Measurements from ENCODE around the gene S100A2. TPM values are rescaled to one million over a fixed set of nuclear protein-coding genes. Genes with fewer than 3 reads are reported as not detected.

Gene S100A2
- total RNA-seq, 1 donor from 2014 or later, result 2.0 TPM

DNA sequence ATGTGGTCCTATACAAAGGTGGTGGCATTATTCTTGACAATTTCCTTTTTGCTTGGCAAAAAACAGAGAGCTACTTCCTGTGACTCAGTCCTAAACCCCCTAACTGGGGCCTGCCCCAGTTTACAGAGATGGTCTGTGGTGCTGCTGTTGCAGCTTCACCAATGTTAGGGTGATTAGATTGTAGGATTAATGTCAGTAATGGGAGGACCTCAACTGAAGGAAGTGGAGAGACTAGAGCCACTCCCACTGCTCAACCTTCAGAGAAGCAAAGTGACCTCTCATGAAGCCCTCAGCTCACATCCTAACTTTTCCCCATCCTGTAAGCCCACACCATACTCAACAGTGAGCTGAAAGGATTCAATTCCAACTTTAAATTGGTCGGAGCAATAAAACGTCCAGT is 33.5 kb downstream of the S100A2 start:
- intact Hi-C loops (cut with micrococcal nuclease), result loop anchor here (2.0 to 5.0 kb wide), 2 partner anchors 103 to 140 kb away; partner anchors contain the start of genes CHTOP and ILF2
- CTCF ChIA-PET, result interaction anchor here (0.9 to 6.4 kb wide), 10 partner anchors 11 to 103 kb away, joined by 3 to 119 read pairs (median 6); partner anchors contain the start of gene S100A2
- POLR2A ChIA-PET, result interaction anchor here (0.6 to 7.9 kb wide), 10 partner anchors 8 to 454 kb away, joined by 3 to 115 read pairs (median 6); partner anchors contain the start of genes RAB13, S100A2, S100A4 and S100A5
- no peaks in the 10 kb centered on the region for H3K9me3 Mint-ChIP-seq
- peaks cover 45% of the 10 kb centered on the region for H3K4me1 Mint-ChIP-seq
- ATAC-seq (ENCODE audit: low read depth), result no peak
- TF ChIP-seq, protein P1, sequence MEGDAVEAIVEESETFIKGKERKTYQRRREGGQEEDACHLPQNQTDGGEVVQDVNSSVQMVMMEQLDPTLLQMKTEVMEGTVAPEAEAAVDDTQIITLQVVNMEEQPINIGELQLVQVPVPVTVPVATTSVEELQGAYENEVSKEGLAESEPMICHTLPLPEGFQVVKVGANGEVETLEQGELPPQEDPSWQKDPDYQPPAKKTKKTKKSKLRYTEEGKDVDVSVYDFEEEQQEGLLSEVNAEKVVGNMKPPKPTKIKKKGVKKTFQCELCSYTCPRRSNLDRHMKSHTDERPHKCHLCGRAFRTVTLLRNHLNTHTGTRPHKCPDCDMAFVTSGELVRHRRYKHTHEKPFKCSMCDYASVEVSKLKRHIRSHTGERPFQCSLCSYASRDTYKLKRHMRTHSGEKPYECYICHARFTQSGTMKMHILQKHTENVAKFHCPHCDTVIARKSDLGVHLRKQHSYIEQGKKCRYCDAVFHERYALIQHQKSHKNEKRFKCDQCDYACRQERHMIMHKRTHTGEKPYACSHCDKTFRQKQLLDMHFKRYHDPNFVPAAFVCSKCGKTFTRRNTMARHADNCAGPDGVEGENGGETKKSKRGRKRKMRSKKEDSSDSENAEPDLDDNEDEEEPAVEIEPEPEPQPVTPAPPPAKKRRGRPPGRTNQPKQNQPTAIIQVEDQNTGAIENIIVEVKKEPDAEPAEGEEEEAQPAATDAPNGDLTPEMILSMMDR (IDR thresholded peaks at IDR 0.05), result no peak
- H3K4me3 Mint-ChIP-seq, result no peak overlapping the region
- H3K36me3 Mint-ChIP-seq (ENCODE audit: low read depth), result peaks cover 10% of the 10 kb centered on the region
- no peak for DNase-seq
- no peaks in the 10 kb centered on the region for H3K27me3 Mint-ChIP-seq
- H3K27ac Mint-ChIP-seq, result no peak overlapping the region

DNA sequence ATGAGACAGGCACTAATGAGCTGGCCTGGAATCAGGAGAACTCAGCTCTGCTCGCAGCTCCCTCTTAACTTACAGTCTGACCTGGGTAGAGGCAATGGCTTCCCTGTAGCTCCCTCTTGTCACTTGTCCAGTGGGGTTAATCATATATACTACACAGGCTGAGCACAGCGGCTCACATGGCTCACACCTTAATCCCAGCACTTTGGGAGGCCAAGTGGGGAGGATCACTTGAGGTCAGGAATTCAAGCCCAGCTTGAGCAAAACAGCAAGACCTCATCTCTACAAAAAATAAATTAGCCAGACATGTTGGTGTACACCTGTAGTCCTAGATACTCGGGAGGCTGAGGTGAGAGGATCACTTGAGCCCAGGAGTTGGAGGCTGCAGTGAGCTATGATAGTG is 34.0 kb downstream of the S100A2 start:
- TF ChIP-seq, protein P1 (IDR thresholded peaks at IDR 0.05), result no peak
- peaks cover 42% of the 10 kb centered on the region for H3K4me1 Mint-ChIP-seq
- DNase-seq, result no peak
- peaks cover 10% of the 10 kb centered on the region for H3K36me3 Mint-ChIP-seq (ENCODE audit: low read depth)
- ChIA-PET CTCF (interaction anchor here (0.9 to 6.4 kb wide), 8 partner anchors 11 to 67 kb away, joined by 3 to 119 read pairs (median 8); partner anchors contain the start of gene S100A2), POLR2A (interaction anchor here (0.6 to 7.9 kb wide), 5 partner anchors 33 to 455 kb away, joined by 3 to 115 read pairs (median 7); partner anchors contain the start of genes RAB13 and S100A2)
- no peak for ATAC-seq (ENCODE audit: low read depth)
- no peaks in the 10 kb centered on the region for H3K9me3 Mint-ChIP-seq
- H3K27ac Mint-ChIP-seq, result no peak overlapping the region
- H3K27me3 Mint-ChIP-seq, result no peaks in the 10 kb centered on the region
- intact Hi-C loops (cut with micrococcal nuclease), result loop anchor here (2.0 to 5.0 kb wide), 2 partner anchors 103 to 141 kb away; partner anchors contain the start of genes CHTOP and ILF2
- H3K4me3 Mint-ChIP-seq, result no peak overlapping the region

DNA sequence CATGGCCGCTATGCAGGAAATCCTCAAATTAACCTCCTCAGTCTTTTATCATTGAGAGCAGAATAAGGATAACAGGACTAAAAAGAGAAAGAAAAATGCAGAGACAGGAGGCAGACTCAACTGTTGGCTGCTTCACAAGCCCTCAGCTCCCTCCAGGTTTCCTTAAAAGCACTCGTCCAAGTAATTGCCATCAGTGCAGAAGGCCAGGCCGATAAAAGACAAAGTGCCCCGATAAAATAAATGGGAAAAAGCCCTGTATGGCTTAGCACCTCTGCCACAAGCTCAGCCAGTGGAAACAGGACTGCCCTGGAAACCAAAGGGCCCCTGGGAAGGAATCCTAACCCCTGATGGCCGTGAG is 38.0 kb downstream of the S100A2 start:
- no peak overlapping the region for H3K27ac Mint-ChIP-seq
- ChIA-PET CTCF (no interaction called here), POLR2A (no interaction called here)
- TF ChIP-seq, protein P1 (IDR thresholded peaks at IDR 0.05), result no peak
- no peaks in the 10 kb centered on the region for H3K27me3 Mint-ChIP-seq
- no peak for DNase-seq
- ATAC-seq (ENCODE audit: low read depth), result no peak
- no peaks in the 10 kb centered on the region for H3K9me3 Mint-ChIP-seq
- H3K4me3 Mint-ChIP-seq, result no peak overlapping the region
- H3K36me3 Mint-ChIP-seq (ENCODE audit: low read depth), result no peaks in the 10 kb centered on the region
- peaks cover 7% of the 10 kb centered on the region for H3K4me1 Mint-ChIP-seq
- intact Hi-C loops (cut with micrococcal nuclease), result no loop called here

DNA sequence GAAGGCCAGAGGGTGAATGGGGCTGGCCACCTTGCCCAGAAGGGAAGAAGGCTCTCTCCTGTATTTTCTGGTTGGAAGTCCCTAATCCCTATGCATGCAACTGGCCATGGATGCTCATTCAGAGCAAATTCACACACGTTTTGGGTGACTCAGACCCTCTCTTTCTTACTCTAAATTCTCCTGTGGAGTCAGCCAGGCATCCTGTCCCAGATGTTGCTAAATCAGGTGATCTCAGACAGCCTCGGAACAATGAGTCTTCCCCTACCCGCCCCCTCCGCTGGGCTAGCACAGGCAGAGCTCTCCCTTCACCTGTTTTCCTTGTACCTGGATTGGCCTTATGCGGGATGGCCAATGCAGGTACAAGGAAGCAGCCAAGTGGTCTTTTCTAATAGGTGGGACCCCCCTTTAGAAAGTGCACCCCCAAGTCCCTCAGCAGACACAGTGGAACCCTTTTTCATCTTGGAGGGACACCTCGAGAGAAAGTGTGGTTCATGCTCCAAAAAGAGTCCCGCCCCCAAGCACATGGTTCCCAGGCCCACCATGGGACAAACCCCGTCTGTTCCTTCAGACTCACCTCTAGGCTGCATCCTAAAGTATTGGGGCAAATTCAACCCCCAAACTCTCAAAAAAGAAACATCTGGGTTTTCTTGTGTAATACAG is 38.5 kb downstream of the S100A2 start:
- Mint-ChIP-seq H3K4me1 (peaks cover 1% of the 10 kb centered on the region), H3K27ac (no peak overlapping the region), H3K9me3 (no peaks in the 10 kb centered on the region), H3K36me3 (ENCODE audit: low read depth) (no peaks in the 10 kb centered on the region), H3K4me3 (no peak overlapping the region), H3K27me3 (no peaks in the 10 kb centered on the region)
- intact Hi-C loops (cut with micrococcal nuclease), result no loop called here
- ATAC-seq (ENCODE audit: low read depth), result no peak
- TF ChIP-seq, protein P1 (IDR thresholded peaks at IDR 0.05), result no peak
- DNase-seq, result no peak
- ChIA-PET CTCF (no interaction called here), POLR2A (interaction anchor here (1.5 kb wide), 1 partner anchor 9 kb away, joined by 6 read pairs; the partner anchor contains the start of gene S100A6)

DNA sequence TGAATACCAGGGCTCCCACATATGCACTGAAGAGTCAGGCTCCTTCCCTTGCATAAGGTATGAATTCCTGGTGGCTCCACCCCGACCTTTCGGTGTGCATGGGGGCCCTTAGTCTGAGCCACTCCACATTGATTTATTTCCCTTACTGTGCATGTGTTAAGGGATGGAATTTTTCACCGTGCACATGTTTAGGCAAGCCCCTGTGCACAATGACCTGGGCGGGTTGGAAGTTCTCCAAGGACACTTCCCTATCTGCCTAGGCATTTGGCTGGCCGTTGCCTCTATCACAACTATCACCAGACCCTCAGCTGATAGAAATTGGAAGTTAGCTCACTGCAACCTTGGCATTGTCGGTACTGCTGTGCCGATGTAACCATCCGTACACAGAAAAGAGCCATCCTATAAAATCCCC is 39.5 kb downstream of the S100A2 start:
- Mint-ChIP-seq H3K27me3 (no peaks in the 10 kb centered on the region), H3K4me1 (no peaks in the 10 kb centered on the region), H3K4me3 (no peak overlapping the region), H3K9me3 (no peaks in the 10 kb centered on the region), H3K36me3 (ENCODE audit: low read depth) (no peaks in the 10 kb centered on the region), H3K27ac (no peak overlapping the region)
- ATAC-seq (ENCODE audit: low read depth) (no peak), DNase-seq (no peak)
- POLR2A ChIA-PET, result interaction anchor here (0.9 to 1.5 kb wide), 2 partner anchors 10 to 108 kb away, joined by 3 to 6 read pairs; partner anchors contain the start of genes CHTOP and S100A6
- intact Hi-C loops (cut with micrococcal nuclease), result no loop called here
- TF ChIP-seq, protein P1 (IDR thresholded peaks at IDR 0.05), result no peak
- CTCF ChIA-PET, result interaction anchor here (0.8 to 0.9 kb wide), 2 partner anchors 16 to 50 kb away, joined by 3 read pairs; no protein-coding TSS in a partner anchor

Data from activated B cell treated with CpG ODN at 0.5 μM for 24 hours (primary cell).